Suprapubic skin (tissue), 3 donors: ENCODE data around the gene ANKLE2.

Experiments used
- CTCF ChIP-seq, 2 donors: fragments of 200-600 bp in 1 of 2; fragments of 450-650 bp in 1 of 2; sonication (generic) in 1 of 2; IDR thresholded peaks; one replicate each; pipeline ENCODE4 v1.5.1; 2016 to 2019; ENCODE audit warnings: antibody characterized with exemption in 2 of 2, mild to moderate bottlenecking in 1 of 2, moderate library complexity in 1 of 2
- POLR2A ChIP-seq, 2 donors: fragments of 450-650 bp; IDR thresholded peaks; one replicate each; pipeline ENCODE4 v1.6.1; 2017; ENCODE audit warnings: antibody characterized with exemption in 2 of 2, mild to moderate bottlenecking in 2 of 2, moderate library complexity in 2 of 2

GRCh38 chr12:132783917-132784531 is 22.4 kb upstream of the ANKLE2 start:
- TF ChIP-seq CTCF (IDR thresholded peaks at IDR 0.05) (no peak), POLR2A (IDR thresholded peaks at IDR 0.05) (no peak)
